GM23248 (cell line): ENCODE measurements around the gene PDLIM3.
"Not testable (repeated sequence)": the region's sequence is repeated elsewhere in the genome, so short reads cannot be mapped to it uniquely, and the experiment has no call there.

Source experiments
- EZH2 ChIP-seq: fragments of 200-600 bp; sonication (generic); IDR thresholded peaks from 2 replicates; pipeline ENCODE4 v1.6.1; 2018; ENCODE audit warnings: antibody characterized with exemption, mild to moderate bottlenecking; ENCODE audit not compliant: insufficient read depth, poor library complexity, severe bottlenecking
- EZH2phosphoT487 ChIP-seq: fragments of 200-600 bp; sonication (generic); IDR thresholded peaks from 2 replicates; pipeline ENCODE4 v1.6.1; 2018; ENCODE audit warnings: antibody characterized with exemption, moderate library complexity, mild to moderate bottlenecking, low read depth; ENCODE audit not compliant: insufficient read depth

DNA sequence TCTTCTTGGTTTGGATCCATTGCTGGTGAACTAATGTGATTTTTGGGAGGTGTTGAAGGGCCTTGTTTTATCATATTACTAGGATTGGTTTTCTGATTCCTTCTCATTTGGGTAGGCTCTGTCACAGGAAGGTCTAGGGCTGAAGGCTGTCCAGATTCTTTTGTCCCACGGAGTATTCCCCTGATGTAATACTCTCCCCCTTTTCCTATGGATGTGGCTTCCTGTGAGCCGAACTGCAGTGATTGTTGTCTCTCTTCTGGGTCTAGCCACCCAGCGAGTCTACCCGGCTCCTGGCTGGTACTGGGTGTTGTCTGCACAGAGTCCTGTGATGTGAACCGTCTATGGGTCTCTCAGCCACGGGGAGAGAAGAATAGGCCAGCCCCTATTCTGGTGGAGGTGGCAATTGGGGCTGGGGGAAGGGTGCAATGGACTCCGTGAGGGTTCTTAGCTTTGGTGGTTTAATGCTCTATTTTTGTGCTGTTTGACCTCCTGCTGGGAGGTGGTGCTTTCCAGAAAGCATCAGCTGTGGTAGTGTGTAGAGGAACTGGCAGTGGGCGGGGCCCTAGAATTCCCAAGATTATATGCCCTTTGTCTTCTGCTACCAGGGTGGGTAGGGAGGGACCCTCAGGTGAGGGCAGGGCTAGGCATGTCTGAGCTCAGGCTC is 24.1 kb upstream of the PDLIM3 start:
- TF ChIP-seq EZH2, EZH2phosphoT487: not testable (repeated sequence)
